Coronary artery (tissue), 2 donors: ENCODE measurements around the gene FIBIN.
A peak's percentile ranks its signal among the peaks of the same experiment; 100 is the strongest.

Experiments used
- DNase-seq: peaks from one replicate; pipeline ENCODE4 v3.0.0-alpha.2; 2017; ENCODE audit warnings: low spot score
- H3K27ac ChIP-seq, 2 donors: fragments of 200-600 bp; sonication (generic); one replicate each; pipeline ENCODE4 v1.5.1; 2016 to 2019
- H3K4me3 ChIP-seq: fragments of 200-600 bp; sonication (generic); 2 replicates; pipeline ENCODE4 v1.5.1; 2016; ENCODE audit warnings: mild to moderate bottlenecking, moderate library complexity
- CTCF ChIP-seq: fragments of 200-600 bp; sonication (generic); IDR thresholded peaks from one replicate; pipeline ENCODE4 v1.5.1; 2019; ENCODE audit warnings: antibody characterized with exemption

Gene FIBIN

GRCh38 chr11:27022659-27023251 lies 28.8 kb downstream of the FIBIN start:
- no peak for DNase-seq
- TF ChIP-seq CTCF, result no peak
- H3K27ac ChIP-seq, result no peak overlapping the region
- H3K4me3 ChIP-seq, result no peak overlapping the region

GRCh38 chr11:27024865-27025264 lies 31.0 kb downstream of the FIBIN start:
- no peak for DNase-seq
- TF ChIP-seq CTCF, result no peak
- H3K4me3 ChIP-seq, result no peak overlapping the region
- H3K27ac ChIP-seq, result no peak overlapping the region

GRCh38 chr11:27025312-27025955 lies 31.5 kb downstream of the FIBIN start:
- no peak for TF ChIP-seq CTCF
- no peak overlapping the region for H3K27ac ChIP-seq
- no peak for DNase-seq

GRCh38 chr11:27025957-27026733 lies 32.2 kb downstream of the FIBIN start:
- DNase-seq, result no peak
- no peak for TF ChIP-seq CTCF
- Histone ChIP-seq H3K27ac (no peak overlapping the region), H3K4me3 (no peak overlapping the region)

More at GRCh38 chr11:27025312-27025955, 31.5 kb downstream of the FIBIN start:
- no peak overlapping the region for H3K4me3 ChIP-seq

- no peak for DNase-seq
- TF ChIP-seq CTCF, result no peak
These were observed 34.7 kb downstream of the FIBIN start for GRCh38 chr11:27028561-27028965.

GRCh38 chr11:27029966-27030365 lies 36.1 kb downstream of the FIBIN start:
- no peak overlapping the region for H3K4me3 ChIP-seq
- TF ChIP-seq CTCF, result no peak
- no peak overlapping the region for H3K27ac ChIP-seq
- DNase-seq, result no peak

More at GRCh38 chr11:27028561-27028965, 34.7 kb downstream of the FIBIN start:
- Histone ChIP-seq H3K4me3 (no peak overlapping the region), H3K27ac (peak overlapping the region in 1 of 2 donors; percentile 29)
